ENCODE data around the gene ASXL3.

DNA sequence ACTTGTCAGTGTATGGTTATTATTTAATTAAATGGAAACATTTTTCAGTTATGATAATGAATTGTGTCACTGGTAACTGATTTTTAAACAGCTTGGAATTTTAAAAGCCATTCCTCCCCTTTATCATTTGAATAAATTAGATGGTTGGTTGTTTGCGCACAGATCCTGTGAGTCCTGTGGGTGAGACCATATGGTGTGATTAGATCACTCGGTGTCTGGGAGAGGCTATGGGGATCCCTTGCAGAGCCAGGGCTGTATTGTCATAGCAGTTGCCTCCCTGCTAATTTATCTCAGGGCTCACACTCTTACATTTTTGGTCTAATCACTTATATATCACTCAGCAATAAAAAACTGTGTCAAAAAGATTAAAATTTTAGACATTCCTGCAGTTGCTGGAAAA lies 133.5 kb downstream of the ASXL3 start:
- TF ChIP-seq, protein P1, sequence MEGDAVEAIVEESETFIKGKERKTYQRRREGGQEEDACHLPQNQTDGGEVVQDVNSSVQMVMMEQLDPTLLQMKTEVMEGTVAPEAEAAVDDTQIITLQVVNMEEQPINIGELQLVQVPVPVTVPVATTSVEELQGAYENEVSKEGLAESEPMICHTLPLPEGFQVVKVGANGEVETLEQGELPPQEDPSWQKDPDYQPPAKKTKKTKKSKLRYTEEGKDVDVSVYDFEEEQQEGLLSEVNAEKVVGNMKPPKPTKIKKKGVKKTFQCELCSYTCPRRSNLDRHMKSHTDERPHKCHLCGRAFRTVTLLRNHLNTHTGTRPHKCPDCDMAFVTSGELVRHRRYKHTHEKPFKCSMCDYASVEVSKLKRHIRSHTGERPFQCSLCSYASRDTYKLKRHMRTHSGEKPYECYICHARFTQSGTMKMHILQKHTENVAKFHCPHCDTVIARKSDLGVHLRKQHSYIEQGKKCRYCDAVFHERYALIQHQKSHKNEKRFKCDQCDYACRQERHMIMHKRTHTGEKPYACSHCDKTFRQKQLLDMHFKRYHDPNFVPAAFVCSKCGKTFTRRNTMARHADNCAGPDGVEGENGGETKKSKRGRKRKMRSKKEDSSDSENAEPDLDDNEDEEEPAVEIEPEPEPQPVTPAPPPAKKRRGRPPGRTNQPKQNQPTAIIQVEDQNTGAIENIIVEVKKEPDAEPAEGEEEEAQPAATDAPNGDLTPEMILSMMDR (IDR thresholded peaks at IDR 0.05; ENCODE audit: low read length) = no peak
- TF ChIP-seq EZH2 (IDR thresholded peaks at IDR 0.05; ENCODE audit: borderline replicate concordance, low read length) = no peak

All from OCI-LY1 (cell line).